ENCODE data around the gene LRRC23. TPM values are rescaled to one million over a fixed set of nuclear protein-coding genes. Genes with fewer than 3 reads are reported as not detected.

Gene LRRC23
- total RNA-seq, 1 experiment from 2014 or later = 7.0 TPM

DNA sequence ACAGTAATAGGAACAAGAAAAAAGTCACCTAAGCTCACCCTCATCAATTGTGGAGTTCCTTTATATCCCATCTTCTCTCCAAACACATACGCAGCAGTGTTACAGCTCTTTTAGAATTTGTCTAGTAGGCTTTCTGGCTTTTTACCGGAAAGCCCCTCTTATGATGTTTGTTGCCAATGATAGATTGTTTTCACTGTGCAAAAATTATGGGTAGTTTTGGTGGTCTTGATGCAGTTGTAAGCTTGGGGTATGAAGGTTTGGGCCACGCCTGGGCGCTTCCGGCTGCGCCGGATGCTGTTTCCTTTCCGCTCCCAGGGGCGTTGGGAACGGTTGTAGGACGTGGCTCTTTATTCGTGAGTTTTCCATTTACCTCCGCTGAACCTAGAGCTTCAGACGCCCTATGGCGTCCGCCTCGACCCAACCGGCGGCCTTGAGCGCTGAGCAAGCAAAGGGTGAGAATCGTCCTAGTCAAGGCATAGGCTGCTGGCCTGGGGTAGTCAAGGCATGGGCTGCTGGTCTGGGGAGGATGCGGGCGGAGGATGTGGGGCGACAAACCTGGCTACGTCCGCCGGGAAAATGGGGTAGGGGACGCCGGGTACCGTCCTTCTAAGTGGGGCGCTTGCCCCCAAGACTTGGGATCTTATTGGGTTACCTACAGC, 39.2 kb downstream of the LRRC23 start, which contains the start of the genes C12orf57 and RNU7-1:
Gene C12orf57, plus strand, starts transcription at position 301 of the 659 bp plus-strand sequence. Its CDS starts 100 bp downstream, at position 401.
Gene RNU7-1, plus strand, starts transcription at position 95 of the 659 bp plus-strand sequence.
- peak; percentile 98 for DNase-seq (ENCODE audit: low read depth)

DNA sequence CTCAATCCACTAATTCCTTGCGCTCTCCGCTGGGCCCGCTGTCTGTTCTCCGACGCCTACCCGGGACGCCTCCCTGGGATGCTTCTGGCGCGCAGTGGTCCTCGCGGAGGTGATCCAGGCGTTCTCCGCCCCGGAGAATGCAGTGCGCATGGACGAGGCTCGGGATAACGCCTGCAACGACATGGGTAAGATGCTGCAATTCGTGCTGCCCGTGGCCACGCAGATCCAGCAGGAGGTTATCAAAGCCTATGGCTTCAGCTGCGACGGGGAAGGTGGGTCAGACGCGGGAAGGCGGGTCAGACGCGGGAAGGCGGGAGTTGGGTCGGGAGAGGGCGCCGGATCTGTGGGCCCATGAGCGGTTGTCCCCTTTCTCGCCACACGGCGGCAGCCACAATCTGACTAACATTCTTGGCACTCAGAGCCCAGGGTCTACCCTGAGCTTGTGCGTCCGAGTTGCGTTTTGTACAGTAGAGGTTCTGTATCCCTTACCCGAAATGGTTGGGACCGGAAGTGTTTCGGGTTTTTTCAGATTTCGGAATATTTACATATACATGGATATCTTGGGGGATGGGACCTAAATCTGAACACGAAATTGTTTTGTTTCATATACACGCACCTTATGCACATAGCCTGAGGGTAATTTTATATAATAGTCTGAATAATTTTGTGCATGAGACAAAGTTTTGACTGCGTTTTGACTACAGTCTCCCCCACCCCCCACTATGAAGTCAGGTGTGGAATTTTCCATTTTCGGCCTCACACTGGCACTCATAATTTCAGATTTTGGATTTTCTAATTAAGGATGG, 40.0 kb downstream of the LRRC23 start:
- peak; percentile 96 for DNase-seq (ENCODE audit: low read depth)

DNA sequence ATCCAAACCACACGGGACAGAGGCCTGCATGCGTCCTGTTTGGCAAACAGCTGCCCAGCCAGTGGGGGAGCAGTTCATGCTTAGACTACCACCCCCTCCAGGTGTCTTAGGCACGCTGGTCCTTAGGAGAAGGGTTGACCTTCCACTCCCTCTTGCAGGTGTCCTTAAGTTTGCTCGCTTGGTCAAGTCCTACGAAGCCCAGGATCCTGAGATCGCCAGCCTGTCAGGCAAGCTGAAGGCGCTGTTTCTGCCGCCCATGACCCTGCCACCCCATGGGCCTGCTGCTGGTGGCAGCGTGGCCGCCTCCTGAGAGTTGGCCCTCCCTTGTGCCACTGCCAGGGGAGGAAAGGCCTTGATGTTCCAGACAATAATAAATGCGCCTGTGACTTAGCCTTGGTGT, 41.0 kb downstream of the LRRC23 start:
- DNase-seq (ENCODE audit: low read depth) = no peak

DNA sequence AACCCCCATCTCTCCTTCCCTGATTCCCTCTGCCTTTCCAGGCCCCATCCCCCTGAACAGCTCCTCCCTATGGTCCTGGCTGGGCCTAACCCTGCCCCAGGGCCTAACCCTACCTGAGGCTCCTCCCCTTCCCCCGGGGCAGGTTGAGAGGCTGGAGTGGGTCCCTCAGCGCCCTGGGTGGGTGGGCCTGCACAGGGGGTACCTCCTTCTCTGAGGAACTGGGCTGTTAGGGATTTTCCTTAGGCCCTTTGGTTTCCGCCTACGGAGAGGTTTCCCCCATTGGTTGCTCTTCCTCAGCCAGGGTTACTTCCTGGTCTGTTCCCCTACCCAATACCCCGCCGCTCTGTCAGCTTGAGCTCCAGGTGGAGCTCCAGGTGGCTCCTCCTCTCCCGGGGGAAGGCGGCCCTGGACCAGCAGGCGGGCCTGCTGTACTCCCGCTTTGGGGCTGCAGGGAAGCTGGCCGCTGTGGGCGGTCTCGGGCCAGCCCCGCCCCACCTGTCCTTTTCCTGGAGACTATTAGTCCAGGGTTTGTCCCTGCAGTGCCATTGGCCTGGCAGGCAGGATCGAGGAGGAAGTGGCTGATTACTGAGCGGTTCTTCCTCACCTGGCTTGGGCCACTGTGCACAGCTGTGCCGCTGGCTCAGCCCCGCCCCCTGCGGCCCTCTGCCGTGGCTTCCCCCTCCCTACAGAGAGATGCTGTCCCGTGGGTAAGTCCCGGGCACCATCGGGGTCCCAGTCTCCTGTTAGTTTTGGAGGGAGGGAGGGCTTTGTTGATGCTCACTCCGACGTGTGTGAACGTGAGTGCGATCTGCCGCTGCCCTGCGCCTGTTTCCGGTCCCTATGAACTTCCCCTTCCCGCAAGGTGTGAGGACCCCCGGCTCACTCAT, 41.7 kb downstream of the LRRC23 start:
- DNase-seq (ENCODE audit: low read depth) = no peak

DNA sequence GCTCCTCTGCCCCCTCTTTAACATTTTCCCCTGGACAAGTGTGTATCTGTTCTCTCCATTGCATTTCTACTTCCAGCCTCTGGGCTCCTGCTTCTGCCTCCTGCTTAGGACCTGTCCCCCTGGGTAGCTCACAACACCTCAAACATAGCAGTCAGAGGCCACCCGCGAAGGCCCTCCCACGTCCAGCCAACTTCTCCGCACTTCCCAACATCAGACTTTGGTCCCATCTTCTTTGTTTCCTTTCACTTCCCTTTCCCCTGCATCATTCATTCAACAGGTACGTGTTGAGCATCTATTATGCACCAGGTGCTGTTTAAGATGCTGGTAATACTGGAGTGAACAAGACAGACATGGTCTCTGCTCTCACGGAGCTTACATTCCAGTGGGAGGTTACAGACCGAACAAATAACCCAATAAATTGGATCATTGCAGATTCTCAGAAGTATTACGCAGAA, 42.3 kb downstream of the LRRC23 start:
- DNase-seq (ENCODE audit: low read depth) = no peak

DNA sequence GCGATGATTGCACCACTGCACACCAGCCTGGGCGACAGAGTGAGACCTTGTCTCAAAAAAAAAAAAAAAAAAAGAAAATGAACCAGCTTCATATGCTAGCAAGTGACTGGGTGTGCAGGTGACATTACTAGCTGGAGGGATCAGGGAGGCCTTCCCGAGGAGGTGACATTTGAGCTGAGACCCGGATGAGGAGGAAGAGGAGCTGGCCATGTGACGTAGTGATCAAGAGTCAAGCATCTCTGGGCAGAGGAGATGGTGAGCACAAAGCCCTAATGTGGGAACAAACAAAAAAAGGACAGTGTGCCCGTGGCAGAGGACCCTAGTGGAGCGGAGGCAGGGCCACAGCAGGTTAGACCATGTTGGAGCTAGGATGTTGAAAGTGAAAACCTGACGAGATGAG, 43.0 kb downstream of the LRRC23 start:
- no peak for DNase-seq (ENCODE audit: low read depth)

DNA sequence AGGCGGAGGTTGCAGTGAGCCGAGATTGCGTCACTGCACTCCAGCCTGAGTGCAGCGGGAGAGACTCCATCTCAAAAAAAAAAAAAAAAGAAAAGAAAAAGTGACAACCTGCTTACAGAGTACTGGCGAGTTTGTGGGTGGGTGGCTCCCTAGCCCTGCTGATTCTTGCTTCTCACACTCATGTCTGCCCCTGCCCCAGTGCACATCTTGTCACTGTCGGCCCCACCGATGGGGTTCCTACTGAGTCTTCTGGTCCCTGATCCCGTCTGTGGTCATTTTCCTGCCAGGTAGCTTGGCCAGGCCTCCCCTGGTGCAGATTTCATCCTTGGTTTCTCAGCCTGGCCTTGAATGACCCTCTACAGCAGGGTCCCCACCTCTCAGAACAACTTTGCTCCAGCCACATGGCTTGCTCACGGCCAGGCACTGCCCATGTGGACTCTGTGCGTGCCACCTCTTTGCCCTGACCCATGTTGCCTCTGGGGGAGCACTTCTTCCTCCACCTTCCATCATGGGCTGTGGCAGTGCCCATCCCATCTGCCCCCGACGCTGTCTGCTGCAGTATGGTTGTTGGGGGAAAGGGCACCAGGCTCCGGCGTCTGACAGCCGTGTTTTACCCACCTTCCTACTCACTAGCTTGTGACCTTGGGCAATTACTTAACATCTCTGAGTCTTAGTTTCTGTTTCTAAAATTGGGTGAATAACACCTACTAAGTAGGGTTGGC, 44.4 kb downstream of the LRRC23 start:
- no peak for DNase-seq (ENCODE audit: low read depth)

DNA sequence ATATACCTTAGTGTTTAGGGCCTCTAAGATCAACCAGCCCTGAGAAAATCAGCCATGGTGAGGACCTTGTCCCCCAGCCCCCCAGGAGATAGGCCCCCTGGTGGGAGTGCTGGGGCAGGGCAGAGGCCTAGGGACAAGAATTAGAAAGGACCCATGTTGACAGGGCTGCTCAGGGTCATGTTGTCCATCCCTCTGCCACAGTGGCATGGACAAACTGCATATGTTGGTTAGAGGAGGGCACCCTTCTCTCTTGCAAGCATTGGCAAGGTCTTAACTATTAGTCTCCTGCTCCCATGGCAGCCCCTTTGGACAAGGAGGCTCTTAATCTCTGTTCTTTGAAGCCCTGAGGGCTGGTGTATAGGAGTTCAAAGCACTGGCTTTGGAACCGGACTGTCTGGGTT, 45.8 kb downstream of the LRRC23 start:
- no peak for DNase-seq (ENCODE audit: low read depth)

DNA sequence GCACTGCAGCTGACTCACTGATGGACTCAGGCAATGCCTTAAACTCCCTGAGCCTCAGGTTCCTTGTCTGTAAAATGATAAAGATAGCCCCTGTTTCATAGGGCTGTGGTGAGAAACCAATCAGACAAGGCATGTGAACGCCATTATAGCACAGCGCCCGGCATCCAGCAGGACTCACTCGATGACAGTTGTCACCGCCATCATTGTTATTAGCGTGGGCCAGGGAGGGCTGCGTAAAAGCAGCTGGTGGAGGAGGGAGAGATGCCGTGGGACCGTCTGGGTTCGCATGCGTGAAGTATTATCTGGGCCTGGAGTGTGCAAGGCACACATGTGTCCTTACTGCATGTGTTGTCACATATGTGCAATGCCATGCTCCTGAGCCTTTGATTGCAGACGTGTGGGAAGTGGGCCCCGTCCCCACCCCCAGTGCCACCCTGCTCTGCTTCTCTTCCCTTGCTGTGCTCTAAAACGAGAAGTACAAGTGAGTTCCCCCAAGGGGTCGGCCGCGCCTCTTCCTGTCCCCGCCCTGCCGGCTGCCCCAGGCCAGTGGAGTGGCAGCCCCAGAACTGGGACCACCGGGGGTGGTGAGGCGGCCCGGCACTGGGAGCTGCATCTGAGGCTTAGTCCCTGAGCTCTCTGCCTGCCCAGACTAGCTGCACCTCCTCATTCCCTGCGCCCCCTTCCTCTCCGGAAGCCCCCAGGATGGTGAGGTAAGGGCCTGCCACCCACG, 46.4 kb downstream of the LRRC23 start, which contains the start of gene PTPN6:
Gene PTPN6, plus strand, starts transcription at position 546 of the 730 bp plus-strand sequence. Its CDS starts 157 bp downstream, at position 703.
- DNase-seq (ENCODE audit: low read depth) = no peak

DNA sequence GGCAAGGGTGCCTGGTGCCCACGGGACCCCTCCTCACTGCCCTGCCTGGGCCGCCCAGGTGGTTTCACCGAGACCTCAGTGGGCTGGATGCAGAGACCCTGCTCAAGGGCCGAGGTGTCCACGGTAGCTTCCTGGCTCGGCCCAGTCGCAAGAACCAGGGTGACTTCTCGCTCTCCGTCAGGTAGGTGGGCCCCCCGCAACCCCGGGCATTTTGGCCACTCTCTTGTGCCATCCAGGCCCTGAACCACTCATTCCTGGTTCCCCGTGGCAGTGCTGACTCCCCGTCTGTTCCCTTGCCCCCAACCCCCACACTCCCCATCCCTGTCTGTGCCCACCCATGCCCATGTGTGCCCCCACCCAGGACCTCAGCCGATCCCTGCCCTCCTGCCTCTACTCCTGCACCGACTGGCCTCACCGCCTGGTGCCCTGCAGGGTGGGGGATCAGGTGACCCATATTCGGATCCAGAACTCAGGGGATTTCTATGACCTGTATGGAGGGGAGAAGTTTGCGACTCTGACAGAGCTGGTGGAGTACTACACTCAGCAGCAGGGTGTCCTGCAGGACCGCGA, 47.0 kb downstream of the LRRC23 start:
- DNase-seq (ENCODE audit: low read depth) = no peak

DNA sequence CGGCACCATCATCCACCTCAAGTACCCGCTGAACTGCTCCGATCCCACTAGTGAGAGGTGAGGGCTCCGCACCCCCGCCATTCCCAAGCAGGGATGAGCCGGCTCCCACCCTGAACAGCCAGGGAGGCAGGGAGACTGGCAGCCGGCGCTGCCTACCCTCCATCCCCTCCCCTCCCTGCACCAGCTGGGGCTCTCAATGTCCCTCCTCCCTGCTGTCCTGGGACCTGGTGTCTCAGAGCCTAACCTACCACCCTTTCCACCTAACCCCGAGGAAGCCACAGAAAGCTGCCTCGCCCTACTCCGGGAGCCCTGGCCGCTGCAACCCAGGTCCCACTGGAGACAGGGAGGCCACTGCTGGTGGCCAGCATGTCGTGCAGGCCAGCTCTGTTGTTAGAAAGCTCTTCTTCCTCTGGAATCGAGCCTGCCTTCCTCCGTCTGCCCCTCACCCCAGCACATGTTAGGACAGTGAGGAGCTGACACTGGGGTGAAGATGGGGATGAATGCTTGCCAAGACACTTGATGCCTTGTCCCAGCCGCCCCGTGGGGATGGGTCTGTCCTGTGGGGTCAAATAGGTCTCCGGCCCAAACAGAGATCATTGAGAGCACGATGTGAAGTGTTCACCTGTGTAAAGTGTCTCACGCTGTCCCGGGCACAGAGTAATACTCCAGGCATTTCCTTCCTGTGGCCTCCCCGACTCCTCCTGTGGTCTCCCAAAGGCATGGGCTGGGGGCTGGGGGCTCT, 47.7 kb downstream of the LRRC23 start:
- no peak for DNase-seq (ENCODE audit: low read depth)

DNA sequence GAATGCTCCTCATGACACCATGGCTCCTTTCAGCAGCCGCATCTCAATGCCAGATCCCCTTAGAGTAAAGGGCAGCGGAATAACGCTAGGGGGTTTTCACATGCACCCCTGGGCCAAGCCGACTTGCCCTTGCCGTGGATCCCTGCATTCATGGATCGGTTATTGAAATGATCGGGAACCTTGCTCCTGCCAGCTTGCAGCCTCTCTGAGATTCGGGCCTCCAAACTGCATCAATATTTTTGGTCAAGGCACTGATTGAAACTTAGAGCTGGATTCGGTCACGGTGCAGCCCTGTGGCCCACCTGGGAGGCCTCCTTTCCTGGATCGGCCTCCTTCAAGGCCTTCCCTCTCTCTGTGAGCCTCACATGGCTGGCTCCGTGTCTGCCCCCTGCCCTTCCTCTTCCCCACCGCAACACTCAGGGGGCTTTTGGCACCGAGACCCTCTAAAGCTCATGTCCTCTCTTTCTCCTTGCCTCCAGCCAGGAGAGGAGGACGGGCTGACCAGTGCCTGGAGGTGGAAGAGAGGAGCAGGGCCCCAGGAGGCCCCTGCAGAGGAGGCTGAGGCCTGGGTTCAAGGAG, 48.3 kb downstream of the LRRC23 start:
- DNase-seq (ENCODE audit: low read depth) = no peak

DNA sequence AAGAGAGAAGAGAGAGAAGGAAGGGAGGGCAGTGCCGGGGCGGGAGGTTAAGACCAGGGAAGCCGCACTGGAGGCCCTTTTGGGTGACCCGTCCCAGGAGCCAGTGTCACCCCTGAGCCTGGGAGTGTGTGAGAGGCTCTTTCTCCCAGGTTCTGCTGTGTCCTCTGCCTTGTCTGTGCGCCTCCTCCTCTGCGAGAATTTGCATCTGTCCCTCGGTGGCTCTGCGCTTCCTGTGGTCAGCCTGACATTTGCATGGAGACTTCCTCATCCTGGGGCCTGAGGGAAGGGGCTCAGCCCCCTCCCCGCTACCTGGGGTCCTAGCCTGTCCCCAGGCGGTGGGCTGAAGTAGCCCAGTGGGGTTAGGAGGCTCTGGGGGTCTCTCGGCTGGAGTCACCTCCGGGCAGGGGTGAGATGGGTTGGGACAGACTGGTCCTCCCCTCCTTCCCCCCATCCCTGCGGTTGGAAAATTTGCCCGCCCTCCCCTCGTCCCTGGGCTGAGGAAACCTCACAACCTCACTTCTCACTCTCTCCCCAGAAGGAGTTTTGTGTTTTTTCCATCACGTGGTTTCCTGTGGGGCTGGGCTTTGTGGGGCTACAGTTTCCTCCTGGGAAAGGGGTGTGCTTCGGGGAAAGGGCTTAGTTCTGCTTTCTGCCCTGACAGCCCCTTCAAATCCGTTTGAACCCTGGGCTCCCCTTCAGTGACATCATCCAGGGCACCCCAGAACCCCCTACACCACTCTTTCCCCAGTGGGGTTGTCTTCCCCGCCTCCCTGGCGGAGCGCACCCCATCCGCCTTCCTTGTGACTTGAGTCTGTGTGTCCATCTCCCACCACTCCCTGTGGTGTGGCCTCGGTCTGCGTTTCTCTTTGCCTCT, 49.1 kb downstream of the LRRC23 start:
- no peak for DNase-seq (ENCODE audit: low read depth)

DNA sequence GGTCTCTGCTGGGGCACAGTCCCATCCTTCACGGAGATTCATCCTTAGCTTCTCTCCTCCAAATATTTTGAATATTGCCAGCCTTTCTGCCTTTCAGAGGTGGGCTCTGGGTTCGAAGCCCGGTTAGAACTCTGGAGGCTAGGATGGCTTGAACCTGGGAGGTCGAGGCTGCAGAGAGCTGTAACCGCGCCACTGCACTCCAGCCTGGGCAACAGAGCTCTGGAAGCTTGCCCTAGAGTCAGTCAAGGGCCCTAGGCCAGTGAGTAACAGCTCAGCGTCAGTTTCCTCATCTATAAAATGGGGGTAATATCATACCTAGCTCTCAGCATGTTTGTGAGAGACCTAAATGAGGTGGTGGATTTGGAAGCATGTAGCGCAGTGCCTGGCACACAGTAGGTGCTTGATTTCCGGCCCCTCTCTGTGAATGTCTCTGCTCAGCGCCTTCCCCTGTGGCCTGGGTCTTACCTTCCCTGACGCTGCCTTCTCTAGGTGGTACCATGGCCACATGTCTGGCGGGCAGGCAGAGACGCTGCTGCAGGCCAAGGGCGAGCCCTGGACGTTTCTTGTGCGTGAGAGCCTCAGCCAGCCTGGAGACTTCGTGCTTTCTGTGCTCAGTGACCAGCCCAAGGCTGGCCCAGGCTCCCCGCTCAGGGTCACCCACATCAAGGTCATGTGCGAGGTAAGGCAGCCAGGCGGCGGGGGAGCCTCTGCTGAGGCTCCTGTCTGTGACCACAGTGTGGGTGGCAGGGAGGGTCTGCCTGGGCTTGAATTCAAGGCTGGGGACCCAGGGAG, 49.9 kb downstream of the LRRC23 start:
- no peak for DNase-seq (ENCODE audit: low read depth)

DNA sequence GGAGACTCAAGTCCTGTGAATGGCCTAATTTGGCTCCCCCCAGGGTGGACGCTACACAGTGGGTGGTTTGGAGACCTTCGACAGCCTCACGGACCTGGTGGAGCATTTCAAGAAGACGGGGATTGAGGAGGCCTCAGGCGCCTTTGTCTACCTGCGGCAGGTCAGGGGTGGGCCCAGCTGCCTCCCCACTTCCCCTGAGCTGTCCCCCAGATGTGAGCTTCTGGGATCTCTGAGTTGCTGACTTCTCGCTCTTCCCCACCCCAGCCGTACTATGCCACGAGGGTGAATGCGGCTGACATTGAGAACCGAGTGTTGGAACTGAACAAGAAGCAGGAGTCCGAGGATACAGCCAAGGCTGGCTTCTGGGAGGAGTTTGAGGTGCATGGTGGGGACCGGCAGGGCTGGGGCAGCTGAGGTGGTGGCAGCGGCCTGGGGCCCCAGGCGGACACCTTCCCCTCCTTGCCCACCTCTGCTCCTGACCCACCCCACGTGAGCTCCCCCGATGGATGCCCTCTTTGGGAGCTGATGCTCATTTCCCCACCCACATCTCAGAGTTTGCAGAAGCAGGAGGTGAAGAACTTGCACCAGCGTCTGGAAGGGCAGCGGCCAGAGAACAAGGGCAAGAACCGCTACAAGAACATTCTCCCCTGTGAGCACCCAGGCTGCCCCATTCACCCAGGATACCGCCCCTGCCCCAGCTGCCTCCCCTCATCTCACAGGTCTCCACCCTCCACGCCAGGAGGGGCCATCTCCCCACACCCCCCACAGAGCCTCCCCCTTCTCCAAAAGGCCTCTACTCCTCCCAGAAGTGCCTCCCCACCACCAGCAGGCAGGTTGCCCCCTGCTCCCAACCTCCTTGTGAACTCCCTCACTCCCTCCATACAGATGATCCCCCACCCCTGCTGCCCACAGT, 50.7 kb downstream of the LRRC23 start:
- no peak for DNase-seq (ENCODE audit: low read depth)

All from Daoy (cell line).